Measurements from ENCODE around the gene SPINT2. TPM values are rescaled to one million over a fixed set of nuclear protein-coding genes. Genes with fewer than 3 reads are reported as not detected.
A peak's percentile ranks its signal among the peaks of the same experiment; 100 is the strongest.

SPINT2 gene
- total RNA-seq, 1 donor from 2014 or later = 277 TPM

DNA sequence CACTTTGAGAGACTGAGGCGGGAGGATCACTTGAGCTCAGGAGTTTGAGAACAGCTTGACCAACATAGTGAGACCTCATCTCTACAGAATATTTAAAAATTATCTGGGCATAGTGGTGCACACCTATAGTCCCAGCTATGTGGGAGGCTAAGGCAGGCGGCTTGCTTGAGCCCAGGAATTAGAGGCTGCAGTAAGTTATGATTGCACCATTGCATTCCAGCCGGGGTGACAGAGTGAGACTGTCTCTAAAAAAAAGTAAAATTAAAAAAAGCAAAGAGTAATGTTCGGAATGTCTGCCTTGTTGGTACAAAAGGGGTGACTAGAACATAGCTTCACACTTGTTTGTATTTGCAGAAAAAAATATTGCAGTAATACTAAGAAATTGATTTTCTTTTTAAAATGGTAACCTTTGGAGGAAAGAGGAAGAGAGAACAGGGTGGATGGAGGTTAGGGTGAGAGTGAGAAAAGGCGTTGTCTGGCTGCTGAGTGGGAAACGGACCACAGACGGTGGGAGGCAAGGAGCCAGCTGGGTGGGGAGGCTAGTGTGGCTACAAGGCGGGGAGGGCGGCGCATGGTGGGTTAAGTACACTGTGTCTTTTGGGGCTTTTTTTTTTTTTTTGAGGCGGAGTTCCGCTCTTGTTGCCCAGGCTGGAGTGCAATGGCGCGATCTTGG lies 18.4 kb upstream of the SPINT2 start:
- Mint-ChIP-seq H3K27me3 (ENCODE audit: low read depth) (peaks cover 4% of the 10 kb centered on the region), H3K27ac (no peak overlapping the region), H3K4me3 (no peak overlapping the region), H3K4me1 (peaks cover 18% of the 10 kb centered on the region), H3K36me3 (no peaks in the 10 kb centered on the region), H3K9me3 (no peaks in the 10 kb centered on the region)
- TF ChIP-seq, protein P1, sequence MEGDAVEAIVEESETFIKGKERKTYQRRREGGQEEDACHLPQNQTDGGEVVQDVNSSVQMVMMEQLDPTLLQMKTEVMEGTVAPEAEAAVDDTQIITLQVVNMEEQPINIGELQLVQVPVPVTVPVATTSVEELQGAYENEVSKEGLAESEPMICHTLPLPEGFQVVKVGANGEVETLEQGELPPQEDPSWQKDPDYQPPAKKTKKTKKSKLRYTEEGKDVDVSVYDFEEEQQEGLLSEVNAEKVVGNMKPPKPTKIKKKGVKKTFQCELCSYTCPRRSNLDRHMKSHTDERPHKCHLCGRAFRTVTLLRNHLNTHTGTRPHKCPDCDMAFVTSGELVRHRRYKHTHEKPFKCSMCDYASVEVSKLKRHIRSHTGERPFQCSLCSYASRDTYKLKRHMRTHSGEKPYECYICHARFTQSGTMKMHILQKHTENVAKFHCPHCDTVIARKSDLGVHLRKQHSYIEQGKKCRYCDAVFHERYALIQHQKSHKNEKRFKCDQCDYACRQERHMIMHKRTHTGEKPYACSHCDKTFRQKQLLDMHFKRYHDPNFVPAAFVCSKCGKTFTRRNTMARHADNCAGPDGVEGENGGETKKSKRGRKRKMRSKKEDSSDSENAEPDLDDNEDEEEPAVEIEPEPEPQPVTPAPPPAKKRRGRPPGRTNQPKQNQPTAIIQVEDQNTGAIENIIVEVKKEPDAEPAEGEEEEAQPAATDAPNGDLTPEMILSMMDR (IDR thresholded peaks at IDR 0.05; ENCODE audit: unreplicated experiment) = no peak
- no peak for DNase-seq (ENCODE audit: low spot score in 2 of 2, unreplicated experiment in 2 of 2)

DNA sequence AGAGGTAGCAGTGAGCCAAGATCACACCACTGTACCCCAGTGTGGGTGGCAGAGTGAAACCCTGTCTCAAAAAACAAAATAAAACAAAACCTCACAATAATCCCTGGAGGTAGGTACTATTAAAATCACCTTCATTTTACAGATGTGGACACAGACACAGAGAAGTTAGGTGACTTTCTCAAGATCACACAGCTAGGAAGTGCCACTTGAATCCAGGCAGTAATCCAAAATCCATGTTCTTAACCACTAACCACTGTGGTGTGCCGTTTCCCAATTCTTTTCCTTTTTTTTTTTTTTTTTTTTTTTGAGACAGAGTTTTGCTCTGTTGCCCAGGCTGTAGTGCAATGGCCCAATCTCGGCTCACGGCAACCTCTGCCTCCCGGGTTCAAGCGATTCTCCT lies 17.2 kb upstream of the SPINT2 start:
- Mint-ChIP-seq H3K36me3 (no peaks in the 10 kb centered on the region), H3K4me1 (peaks cover 30% of the 10 kb centered on the region), H3K27ac (no peak overlapping the region), H3K9me3 (no peaks in the 10 kb centered on the region), H3K27me3 (ENCODE audit: low read depth) (peaks cover 4% of the 10 kb centered on the region), H3K4me3 (no peak overlapping the region)
- DNase-seq (ENCODE audit: low spot score in 2 of 2, unreplicated experiment in 2 of 2) = no peak
- TF ChIP-seq, protein P1 (IDR thresholded peaks at IDR 0.05; ENCODE audit: unreplicated experiment) = no peak

DNA sequence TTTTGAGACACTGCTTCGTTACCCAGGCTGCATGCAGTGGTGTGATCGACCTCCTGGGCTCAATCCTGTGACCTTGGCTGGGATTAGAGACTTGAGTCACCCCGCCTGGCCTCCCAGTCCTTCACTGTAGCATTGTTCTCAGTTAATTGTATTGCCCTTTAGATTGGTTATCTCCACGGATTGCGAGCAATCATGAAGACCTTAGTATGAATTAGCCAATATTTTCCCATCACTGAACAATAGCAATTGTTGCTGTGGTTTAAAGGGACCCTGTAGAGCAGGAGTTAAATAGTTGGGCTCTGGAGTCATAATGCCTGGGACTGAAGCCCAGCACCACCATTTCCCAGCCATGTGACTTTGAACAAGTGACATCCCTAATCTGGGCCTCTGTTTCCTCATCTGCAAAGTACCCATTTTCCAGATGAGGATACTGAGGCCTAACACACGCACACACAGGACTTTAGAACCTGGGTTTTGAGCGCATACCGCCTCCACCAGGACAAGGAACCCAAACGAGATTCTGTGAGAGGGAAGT lies 16.6 kb upstream of the SPINT2 start:
- no peak for DNase-seq (ENCODE audit: low spot score in 2 of 2, unreplicated experiment in 2 of 2)
- H3K9me3 Mint-ChIP-seq = no peaks in the 10 kb centered on the region
- TF ChIP-seq, protein P1 (IDR thresholded peaks at IDR 0.05; ENCODE audit: unreplicated experiment) = no peak
- H3K4me3 Mint-ChIP-seq = no peak overlapping the region
- no peak overlapping the region for H3K27ac Mint-ChIP-seq
- H3K27me3 Mint-ChIP-seq (ENCODE audit: low read depth) = peaks cover 4% of the 10 kb centered on the region
- peaks cover 36% of the 10 kb centered on the region for H3K4me1 Mint-ChIP-seq
- no peaks in the 10 kb centered on the region for H3K36me3 Mint-ChIP-seq

DNA sequence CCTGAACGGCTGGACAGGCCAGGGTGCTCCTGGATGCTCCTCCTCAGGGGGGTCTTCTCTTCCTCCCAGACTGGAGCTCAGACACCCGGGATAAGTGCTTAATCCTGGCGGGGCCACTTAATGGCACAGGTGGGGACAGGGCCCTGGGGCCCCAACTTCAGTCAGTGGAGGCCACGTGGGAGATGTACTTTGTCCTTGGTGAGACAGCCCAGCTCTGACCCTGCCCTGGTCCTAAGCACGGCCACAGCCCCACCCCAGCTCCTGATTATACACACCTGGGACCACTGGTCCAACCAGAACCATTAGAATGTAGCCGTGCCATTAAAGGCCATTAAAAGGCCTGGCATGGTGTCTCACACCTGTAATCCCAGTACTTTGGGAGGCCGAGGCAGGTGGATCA lies 16.0 kb upstream of the SPINT2 start:
- H3K27me3 Mint-ChIP-seq (ENCODE audit: low read depth) = peaks cover 4% of the 10 kb centered on the region
- peaks cover 41% of the 10 kb centered on the region for H3K4me1 Mint-ChIP-seq
- H3K4me3 Mint-ChIP-seq = no peak overlapping the region
- no peaks in the 10 kb centered on the region for H3K9me3 Mint-ChIP-seq
- TF ChIP-seq, protein P1 (IDR thresholded peaks at IDR 0.05; ENCODE audit: unreplicated experiment) = no peak
- H3K36me3 Mint-ChIP-seq = no peaks in the 10 kb centered on the region
- no peak for DNase-seq (ENCODE audit: low spot score in 2 of 2, unreplicated experiment in 2 of 2)
- no peak overlapping the region for H3K27ac Mint-ChIP-seq

DNA sequence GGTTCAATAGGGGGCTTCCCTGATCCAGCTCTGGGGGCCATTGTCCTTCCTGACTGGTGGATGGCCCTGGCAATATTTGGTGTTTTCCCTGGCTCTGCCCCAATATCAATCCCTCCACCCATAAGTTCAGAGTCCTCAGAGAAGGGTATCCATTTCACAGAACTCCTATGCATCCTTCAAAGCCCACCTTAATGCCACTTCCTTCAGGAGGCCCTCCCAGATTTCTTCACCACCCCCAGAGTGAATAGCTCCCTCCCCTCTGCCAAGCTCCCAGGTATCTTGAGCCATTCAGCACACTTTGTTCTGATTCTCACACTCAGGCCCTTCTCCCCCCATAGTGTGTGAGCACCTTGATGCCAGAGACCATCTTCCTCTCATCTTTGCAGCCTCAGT lies 13.9 kb upstream of the SPINT2 start:
- Mint-ChIP-seq H3K9me3 (no peaks in the 10 kb centered on the region), H3K36me3 (no peaks in the 10 kb centered on the region), H3K27ac (peak overlapping the region; percentile 71), H3K27me3 (ENCODE audit: low read depth) (no peaks in the 10 kb centered on the region), H3K4me1 (peaks cover 39% of the 10 kb centered on the region), H3K4me3 (no peak overlapping the region)
- no peak for DNase-seq (ENCODE audit: low spot score in 2 of 2, unreplicated experiment in 2 of 2)
- TF ChIP-seq, protein P1 (IDR thresholded peaks at IDR 0.05; ENCODE audit: unreplicated experiment) = no peak

All from mesothelial cell of epicardium (in vitro differentiated cells).